Measurements from ENCODE around the gene VWA3B. TPM values are rescaled to one million over a fixed set of nuclear protein-coding genes. Genes with fewer than 3 reads are reported as not detected.

The VWA3B gene
- polyA plus RNA-seq, 4 donors = 0.16 to 1.4 (median 0.51) TPM; not detected in 1

DNA sequence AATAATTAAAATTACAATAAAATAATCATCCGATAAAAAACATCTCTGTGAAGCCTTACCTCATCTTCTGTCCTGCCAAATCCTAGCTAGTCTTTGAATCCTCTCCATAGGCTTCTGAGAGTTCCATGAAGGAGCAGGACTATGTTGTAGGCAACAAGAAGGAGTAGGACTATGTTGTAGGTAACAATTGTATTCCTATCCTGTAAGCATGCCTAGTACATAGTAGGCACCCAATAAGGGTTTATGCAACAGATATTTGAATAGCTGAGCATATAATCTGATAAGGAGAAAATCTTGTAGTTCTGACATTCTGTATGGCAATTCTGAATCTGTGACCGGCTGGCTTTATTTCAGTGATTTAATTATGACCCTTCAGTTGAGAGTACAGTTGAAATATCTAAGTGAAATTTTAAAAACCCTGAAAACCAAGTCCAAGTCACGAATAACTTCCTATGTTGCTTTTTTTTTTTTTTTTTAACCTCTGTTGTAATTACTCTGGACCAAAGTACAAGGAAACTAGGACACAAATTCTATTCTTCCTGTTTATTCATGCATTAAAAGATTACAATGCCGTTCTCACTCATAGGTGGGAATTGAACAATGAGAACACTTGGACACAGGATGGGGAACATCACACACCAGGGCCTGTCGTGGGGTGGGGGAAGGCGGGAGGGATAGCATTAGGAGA lies 27.8 kb downstream of the VWA3B start:
- peaks cover 0 to 5% (median 0%) of the 10 kb centered on the region in 3 donors for H3K4me1 ChIP-seq (ENCODE audit: control insufficient read depth in 3 of 3, insufficient read depth in 2 of 3, low read depth in 1 of 3, low read length in 2 of 3)
- H3K36me3 ChIP-seq (ENCODE audit: control insufficient read depth in 3 of 3, insufficient read depth in 2 of 3, low read depth in 1 of 3, low read length in 3 of 3) = no peaks in the 10 kb centered on the region
- DNase-seq (peak; percentile 57 to 72), FAIRE-seq (no peak)
- H3K27me3 ChIP-seq (ENCODE audit: control insufficient read depth in 3 of 3, insufficient read depth in 3 of 3, low read length in 3 of 3) = no peaks in the 10 kb centered on the region
- WGBS, 3 donors = 27 to 57% (median 45%) methylated on average over 6 of the region's 6 CpGs
- no peak overlapping the region for H3K4me3 ChIP-seq (ENCODE audit: low read depth in 1 of 3, low read length in 3 of 3)
- peaks cover 0 to 5% of the 10 kb centered on the region in 2 donors for H3K9me3 ChIP-seq (ENCODE audit: control insufficient read depth in 2 of 2, insufficient read depth in 1 of 2, low read depth in 1 of 2, low read length in 1 of 2)
- H3K27ac ChIP-seq (ENCODE audit: low read depth in 1 of 3, low read length in 2 of 3) = no peak overlapping the region

DNA sequence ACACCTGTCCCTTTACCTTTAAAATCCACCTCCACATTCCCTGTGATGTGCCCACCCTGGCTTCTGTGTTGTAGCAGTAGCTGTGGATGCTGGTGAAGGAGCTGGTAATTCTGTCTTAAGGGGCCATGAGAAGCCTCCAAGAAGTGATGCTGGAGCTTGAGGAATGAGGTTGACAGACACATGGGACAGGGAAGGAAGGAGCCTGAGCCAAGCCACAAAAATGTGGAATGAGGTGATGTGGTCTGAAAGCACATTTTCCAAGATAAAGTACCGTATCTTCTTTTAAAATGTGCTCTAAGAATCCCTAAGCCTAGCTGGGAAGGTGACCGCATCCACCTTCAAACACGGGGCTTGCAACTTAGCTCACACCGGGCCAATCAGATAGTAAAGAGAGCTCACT lies 31.2 kb downstream of the VWA3B start:
- Histone ChIP-seq H3K4me3 (ENCODE audit: low read depth in 1 of 3, low read length in 3 of 3) (no peak overlapping the region), H3K27ac (ENCODE audit: low read depth in 1 of 3, low read length in 2 of 3) (no peak overlapping the region), H3K27me3 (ENCODE audit: control insufficient read depth in 3 of 3, insufficient read depth in 3 of 3, low read length in 3 of 3) (peaks cover 0 to 6% (median 3%) of the 10 kb centered on the region in 3 donors), H3K36me3 (ENCODE audit: control insufficient read depth in 3 of 3, insufficient read depth in 2 of 3, low read depth in 1 of 3, low read length in 3 of 3) (no peaks in the 10 kb centered on the region), H3K9me3 (ENCODE audit: control insufficient read depth in 2 of 2, insufficient read depth in 1 of 2, low read depth in 1 of 2, low read length in 1 of 2) (no peaks in the 10 kb centered on the region), H3K4me1 (ENCODE audit: control insufficient read depth in 3 of 3, insufficient read depth in 2 of 3, low read depth in 1 of 3, low read length in 2 of 3) (peaks cover 0 to 5% (median 0%) of the 10 kb centered on the region in 3 donors)
- 82 to 88% (median 85%) methylated on average over 4 of the region's 4 CpGs for WGBS, 3 donors
- FAIRE-seq (no peak), DNase-seq (no peak)

DNA sequence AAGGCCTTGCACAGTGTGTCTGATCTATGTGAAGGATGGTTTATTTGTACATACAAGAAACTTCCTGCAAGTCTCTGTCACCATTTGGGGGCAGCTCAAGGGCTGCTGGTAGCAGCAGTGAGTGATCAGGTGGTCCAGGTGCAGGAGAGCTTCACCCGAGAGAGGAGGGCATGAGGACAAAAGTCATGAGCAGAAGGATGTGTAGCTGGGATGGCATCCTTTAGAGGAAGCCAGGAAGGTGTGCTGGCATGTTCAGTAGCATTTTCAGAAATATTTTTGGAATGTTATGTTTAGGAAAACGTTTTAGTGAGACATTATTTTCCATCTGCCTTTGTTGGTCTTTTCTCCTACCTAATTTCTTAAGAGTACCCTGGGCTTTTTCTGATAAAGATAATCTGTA lies 31.9 kb downstream of the VWA3B start:
- Histone ChIP-seq H3K27me3 (ENCODE audit: control insufficient read depth in 3 of 3, insufficient read depth in 3 of 3, low read length in 3 of 3) (peaks cover 0 to 6% (median 3%) of the 10 kb centered on the region in 3 donors), H3K9me3 (ENCODE audit: control insufficient read depth in 2 of 2, insufficient read depth in 1 of 2, low read depth in 1 of 2, low read length in 1 of 2) (no peaks in the 10 kb centered on the region), H3K4me1 (ENCODE audit: control insufficient read depth in 3 of 3, insufficient read depth in 2 of 3, low read depth in 1 of 3, low read length in 2 of 3) (peaks cover 0 to 5% (median 0%) of the 10 kb centered on the region in 3 donors), H3K27ac (ENCODE audit: low read depth in 1 of 3, low read length in 2 of 3) (no peak overlapping the region), H3K36me3 (ENCODE audit: control insufficient read depth in 3 of 3, insufficient read depth in 2 of 3, low read depth in 1 of 3, low read length in 3 of 3) (no peaks in the 10 kb centered on the region), H3K4me3 (ENCODE audit: low read depth in 1 of 3, low read length in 3 of 3) (no peak overlapping the region)
- 40 to 51% (median 49%) methylated on average over 2 of the region's 2 CpGs for WGBS, 3 donors
- FAIRE-seq (no peak), DNase-seq (no peak)

DNA sequence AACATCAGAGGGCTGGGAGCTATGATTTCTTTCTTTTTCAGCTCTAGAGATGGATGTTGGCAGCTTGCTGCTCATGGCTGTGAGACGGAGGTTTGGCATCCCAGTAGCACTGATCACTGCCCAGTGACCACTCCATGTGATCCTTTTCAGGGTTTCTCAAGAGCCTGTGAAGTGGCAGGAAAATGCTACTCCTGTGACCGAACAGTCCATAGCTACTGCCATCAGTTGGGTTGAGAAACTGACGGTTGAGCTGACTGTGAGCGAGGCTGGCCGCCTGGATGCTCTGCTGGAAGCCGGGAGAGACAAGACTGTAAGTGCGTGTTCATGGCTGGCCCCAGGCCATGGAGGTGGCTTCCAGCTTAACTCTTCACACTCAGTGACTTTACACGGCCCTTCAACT lies 34.2 kb downstream of the VWA3B start:
- H3K4me3 ChIP-seq (ENCODE audit: low read depth in 1 of 3, low read length in 3 of 3) = no peak overlapping the region
- no peaks in the 10 kb centered on the region for H3K36me3 ChIP-seq (ENCODE audit: control insufficient read depth in 3 of 3, insufficient read depth in 2 of 3, low read depth in 1 of 3, low read length in 3 of 3)
- DNase-seq (no peak), FAIRE-seq (no peak)
- peaks cover 0 to 6% (median 3%) of the 10 kb centered on the region in 3 donors for H3K27me3 ChIP-seq (ENCODE audit: control insufficient read depth in 3 of 3, insufficient read depth in 3 of 3, low read length in 3 of 3)
- H3K9me3 ChIP-seq (ENCODE audit: control insufficient read depth in 2 of 2, insufficient read depth in 1 of 2, low read depth in 1 of 2, low read length in 1 of 2) = no peaks in the 10 kb centered on the region
- no peaks in the 10 kb centered on the region for H3K4me1 ChIP-seq (ENCODE audit: control insufficient read depth in 3 of 3, insufficient read depth in 2 of 3, low read depth in 1 of 3, low read length in 2 of 3)
- 78 to 92% (median 86%) methylated on average over 8 of the region's 8 CpGs for WGBS, 3 donors
- no peak overlapping the region for H3K27ac ChIP-seq (ENCODE audit: low read depth in 1 of 3, low read length in 2 of 3)

DNA sequence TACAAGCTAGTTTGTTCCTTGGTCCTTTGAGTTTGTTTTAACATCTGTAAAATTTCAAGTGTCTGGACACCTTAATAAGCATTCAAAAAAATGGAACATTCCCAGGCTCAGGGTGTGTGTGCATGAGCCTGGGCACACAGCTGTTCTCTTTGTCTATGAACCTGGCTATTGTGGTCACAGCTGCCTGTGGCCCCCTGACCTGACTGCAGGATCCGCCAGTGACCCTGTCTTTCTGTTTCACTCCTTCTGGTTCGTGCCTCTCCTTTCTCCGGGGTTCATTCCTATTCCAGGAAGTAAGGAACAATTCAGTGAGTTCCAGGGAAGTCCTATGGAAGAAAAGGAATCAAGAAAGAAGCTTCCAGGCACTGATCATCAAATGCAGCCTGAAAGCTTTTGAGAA lies 35.6 kb downstream of the VWA3B start:
- Histone ChIP-seq H3K36me3 (ENCODE audit: control insufficient read depth in 3 of 3, insufficient read depth in 2 of 3, low read depth in 1 of 3, low read length in 3 of 3) (peaks cover 0 to 2% (median 0%) of the 10 kb centered on the region in 3 donors), H3K4me3 (ENCODE audit: low read depth in 1 of 3, low read length in 3 of 3) (no peak overlapping the region), H3K27me3 (ENCODE audit: control insufficient read depth in 3 of 3, insufficient read depth in 3 of 3, low read length in 3 of 3) (peaks cover 0 to 6% (median 3%) of the 10 kb centered on the region in 3 donors), H3K9me3 (ENCODE audit: control insufficient read depth in 2 of 2, insufficient read depth in 1 of 2, low read depth in 1 of 2, low read length in 1 of 2) (no peaks in the 10 kb centered on the region), H3K27ac (ENCODE audit: low read depth in 1 of 3, low read length in 2 of 3) (no peak overlapping the region), H3K4me1 (ENCODE audit: control insufficient read depth in 3 of 3, insufficient read depth in 2 of 3, low read depth in 1 of 3, low read length in 2 of 3) (no peaks in the 10 kb centered on the region)
- 49 to 51% (median 50%) methylated on average over 3 of the region's 3 CpGs for WGBS, 3 donors
- DNase-seq (no peak), FAIRE-seq (no peak)

DNA sequence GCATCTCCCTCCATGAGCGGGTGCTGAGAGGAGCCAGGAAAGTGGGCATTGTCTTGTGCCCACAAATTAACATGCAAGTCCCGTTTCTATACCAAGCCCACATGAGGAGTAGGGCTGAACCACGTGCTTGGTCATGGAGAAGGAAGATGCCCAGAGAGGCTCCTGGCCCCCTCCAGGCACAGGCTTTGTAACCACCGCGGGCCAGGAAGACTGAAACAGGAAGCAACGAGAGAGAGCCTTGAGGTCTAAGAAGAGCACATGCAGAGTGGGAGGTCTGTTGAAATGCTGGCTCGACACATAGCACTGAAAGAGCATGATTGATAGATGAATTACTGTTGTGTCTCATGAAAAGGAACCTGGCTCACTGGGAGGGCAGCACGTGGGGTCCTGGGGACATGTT lies 36.3 kb downstream of the VWA3B start:
- Histone ChIP-seq H3K9me3 (ENCODE audit: control insufficient read depth in 2 of 2, insufficient read depth in 1 of 2, low read depth in 1 of 2, low read length in 1 of 2) (no peaks in the 10 kb centered on the region), H3K4me3 (ENCODE audit: low read depth in 1 of 3, low read length in 3 of 3) (no peak overlapping the region), H3K27ac (ENCODE audit: low read depth in 1 of 3, low read length in 2 of 3) (no peak overlapping the region), H3K27me3 (ENCODE audit: control insufficient read depth in 3 of 3, insufficient read depth in 3 of 3, low read length in 3 of 3) (peaks cover 0 to 6% (median 3%) of the 10 kb centered on the region in 3 donors), H3K36me3 (ENCODE audit: control insufficient read depth in 3 of 3, insufficient read depth in 2 of 3, low read depth in 1 of 3, low read length in 3 of 3) (peaks cover 0 to 2% (median 0%) of the 10 kb centered on the region in 3 donors), H3K4me1 (ENCODE audit: control insufficient read depth in 3 of 3, insufficient read depth in 2 of 3, low read depth in 1 of 3, low read length in 2 of 3) (no peaks in the 10 kb centered on the region)
- no peak for DNase-seq
- FAIRE-seq = no peak
- WGBS, 3 donors = 56 to 79% (median 68%) methylated on average over 8 of the region's 8 CpGs

DNA sequence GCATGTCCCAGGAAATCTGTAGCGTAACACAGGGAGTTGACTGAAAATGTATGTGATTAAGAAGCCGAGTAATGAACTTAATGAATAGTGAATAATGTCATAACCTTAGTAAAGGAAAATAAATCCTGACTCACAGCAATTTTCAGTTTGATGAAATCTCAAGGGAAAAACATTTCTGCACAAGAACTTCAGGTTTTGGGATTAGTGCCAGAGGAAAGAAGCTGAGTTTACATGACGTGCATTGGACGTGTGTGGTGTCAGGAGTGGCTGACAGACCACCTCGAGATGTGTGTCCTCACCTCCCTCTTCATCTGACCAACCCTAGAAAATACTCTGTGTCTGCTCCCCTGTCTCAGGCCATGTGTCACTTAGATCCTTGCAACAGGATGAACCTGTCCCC lies 39.1 kb downstream of the VWA3B start:
- Histone ChIP-seq H3K27me3 (ENCODE audit: control insufficient read depth in 3 of 3, insufficient read depth in 3 of 3, low read length in 3 of 3) (peaks cover 0 to 5% (median 2%) of the 10 kb centered on the region in 3 donors), H3K36me3 (ENCODE audit: control insufficient read depth in 3 of 3, insufficient read depth in 2 of 3, low read depth in 1 of 3, low read length in 3 of 3) (peaks cover 0 to 2% (median 0%) of the 10 kb centered on the region in 3 donors), H3K4me3 (ENCODE audit: low read depth in 1 of 3, low read length in 3 of 3) (no peak overlapping the region), H3K27ac (ENCODE audit: low read depth in 1 of 3, low read length in 2 of 3) (no peak overlapping the region), H3K9me3 (ENCODE audit: control insufficient read depth in 2 of 2, insufficient read depth in 1 of 2, low read depth in 1 of 2, low read length in 1 of 2) (peaks cover 0 to 2% of the 10 kb centered on the region in 2 donors), H3K4me1 (ENCODE audit: control insufficient read depth in 3 of 3, insufficient read depth in 2 of 3, low read depth in 1 of 3, low read length in 2 of 3) (no peaks in the 10 kb centered on the region)
- WGBS, 3 donors = 78 to 88% (median 83%) methylated on average over 5 of the region's 5 CpGs
- DNase-seq = no peak
- no peak for FAIRE-seq

DNA sequence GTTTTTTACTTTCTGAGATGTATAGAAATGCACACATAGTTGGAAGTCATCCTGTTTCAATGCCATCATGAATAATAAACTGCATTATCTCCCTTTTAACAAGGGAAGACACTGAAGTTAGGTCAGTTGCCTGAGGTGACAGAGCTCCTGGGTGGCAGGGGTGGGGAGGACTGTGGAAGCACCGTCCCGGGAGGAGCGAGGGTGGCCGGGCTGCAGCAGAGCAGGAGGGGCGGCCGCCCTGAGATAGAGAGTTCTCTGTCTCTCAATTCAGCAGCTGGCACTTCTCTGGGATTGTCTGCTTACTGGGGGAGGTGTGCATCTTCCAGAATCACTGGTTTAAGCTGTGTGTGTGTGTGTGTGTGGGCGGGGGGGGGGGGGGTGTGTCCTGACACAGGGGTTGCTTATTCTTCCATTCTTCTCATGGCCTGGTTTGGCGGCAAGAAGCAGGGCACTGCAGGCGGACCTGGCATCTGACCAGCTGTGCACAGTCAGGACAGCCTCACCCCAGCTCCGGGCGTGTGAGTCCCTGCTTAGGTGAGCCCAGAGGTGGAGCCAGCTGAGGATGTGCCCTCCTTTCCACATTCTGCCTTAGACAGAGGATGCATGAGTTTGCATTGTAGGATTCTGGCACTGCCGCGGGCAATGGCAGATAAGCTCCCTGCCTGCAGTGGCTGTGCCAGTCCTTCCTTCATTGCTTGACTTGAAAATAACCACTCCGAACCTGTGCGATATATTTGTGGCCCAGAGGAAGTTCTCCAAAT lies 40.4 kb downstream of the VWA3B start:
- no peak overlapping the region for H3K27ac ChIP-seq (ENCODE audit: low read depth in 1 of 3, low read length in 2 of 3)
- DNase-seq (no peak), FAIRE-seq (no peak)
- H3K4me1 ChIP-seq (ENCODE audit: control insufficient read depth in 3 of 3, insufficient read depth in 2 of 3, low read depth in 1 of 3, low read length in 2 of 3) = no peaks in the 10 kb centered on the region
- H3K36me3 ChIP-seq (ENCODE audit: control insufficient read depth in 3 of 3, insufficient read depth in 2 of 3, low read depth in 1 of 3, low read length in 3 of 3) = peaks cover 0 to 2% (median 0%) of the 10 kb centered on the region in 3 donors
- H3K4me3 ChIP-seq (ENCODE audit: low read depth in 1 of 3, low read length in 3 of 3) = no peak overlapping the region
- H3K9me3 ChIP-seq (ENCODE audit: control insufficient read depth in 2 of 2, insufficient read depth in 1 of 2, low read depth in 1 of 2, low read length in 1 of 2) = peaks cover 0 to 2% of the 10 kb centered on the region in 2 donors
- 66 to 89% (median 71%) methylated on average over 14 to 15 of the region's 15 CpGs for WGBS, 3 donors
- no peaks in the 10 kb centered on the region for H3K27me3 ChIP-seq (ENCODE audit: control insufficient read depth in 3 of 3, insufficient read depth in 3 of 3, low read length in 3 of 3)

Measured in small intestine (tissue), 7 donors.